HG03342 (cell line): ENCODE results near the gene CDH24.

Source experiments
- ATAC-seq: cut with Tn5 transposase; IDR thresholded peaks from one replicate; pipeline ENCODE4 v1.9.1; 2021; ENCODE audit warnings: mild to moderate bottlenecking, moderate library complexity; ENCODE audit not compliant: unreplicated experiment

Gene CDH24

GRCh38 chr14:23056956-23057756 lies at the start of gene CDH24:
TSS of gene CDH24 (minus strand) at chr14:23057520. CDS start at chr14:23055733, 1,787 bp downstream.
- no peak for ATAC-seq

- no peak for ATAC-seq
Measured at GRCh38 chr14:23106747-23107045, 49.4 kb upstream of the CDH24 start.

- ATAC-seq, result no peak
Measured at GRCh38 chr14:23105348-23105824, 48.1 kb upstream of the CDH24 start.

DNA sequence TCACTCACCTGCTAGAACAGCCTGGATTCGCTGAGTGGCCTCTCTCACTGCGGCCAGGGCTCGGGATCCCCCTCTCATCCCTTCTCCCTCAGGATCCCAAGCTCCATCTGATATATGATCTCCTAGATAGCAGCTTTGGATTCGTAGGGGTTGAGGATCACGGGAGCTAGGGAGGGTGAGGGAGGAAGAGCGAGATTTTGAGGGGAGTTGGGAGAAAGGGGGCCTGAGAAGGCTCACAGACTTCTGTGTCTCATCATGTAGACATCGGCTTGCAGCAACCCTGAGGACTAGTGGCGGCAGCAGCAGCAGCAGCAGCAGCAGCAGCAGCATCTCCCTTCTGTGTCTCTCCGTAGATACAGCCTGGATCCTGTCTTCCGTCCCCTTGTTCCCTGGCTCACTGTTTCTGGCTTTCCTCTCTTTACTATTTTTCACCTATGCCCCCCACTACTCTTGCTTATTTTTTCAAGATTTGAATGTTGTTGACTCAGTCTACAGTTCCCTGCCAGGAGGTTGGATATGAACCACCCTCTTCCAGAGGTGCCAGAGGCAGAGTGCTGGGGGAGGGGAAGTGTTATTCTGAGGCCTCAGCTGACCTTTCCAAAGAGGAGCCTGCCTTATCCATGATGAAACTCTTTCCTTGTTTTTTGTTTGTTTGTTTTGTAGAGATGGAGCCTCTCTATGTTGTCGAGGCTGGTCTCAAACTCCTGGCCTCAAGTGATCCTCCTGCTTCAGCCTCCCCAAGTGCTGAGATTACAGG lies 47.4 kb upstream of the CDH24 start, which contains the start of gene CIROP:
CIROP (minus strand) TSS at position 399 of the 757 bp plus-strand sequence; CDS start at position 330, 69 bp downstream.
- ATAC-seq, result no peak

- ATAC-seq, result no peak
Measured at GRCh38 chr14:23104070-23104590, 46.8 kb upstream of the CDH24 start.

DNA sequence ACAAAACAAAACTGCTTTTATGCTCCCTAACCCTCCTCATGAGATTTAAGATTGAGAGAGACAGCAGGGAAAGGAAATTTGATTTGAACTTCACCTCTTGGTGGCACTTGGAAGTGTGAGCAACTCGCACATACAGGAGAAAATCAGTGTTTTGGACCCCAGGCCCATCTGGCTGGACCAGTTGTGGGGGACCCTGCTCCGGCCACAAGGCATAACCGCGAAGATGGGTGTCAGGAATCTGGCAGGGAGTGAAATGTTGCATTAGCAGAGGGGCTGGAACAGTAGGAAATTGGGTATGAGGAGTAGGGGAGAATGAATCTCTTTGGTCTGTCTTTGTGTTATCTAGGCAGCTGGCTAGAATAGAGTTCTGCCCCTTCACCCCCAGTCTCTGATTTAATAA lies 46.3 kb upstream of the CDH24 start:
- no peak for ATAC-seq

GRCh38 chr14:23102801-23103200 lies 45.5 kb upstream of the CDH24 start:
- ATAC-seq, result no peak

- ATAC-seq, result no peak
Measured at GRCh38 chr14:23101986-23102625, 44.8 kb upstream of the CDH24 start.

- no peak for ATAC-seq
Measured at GRCh38 chr14:23101213-23101970, 44.1 kb upstream of the CDH24 start.

- ATAC-seq, result no peak
Measured at GRCh38 chr14:23099212-23099861, 42.0 kb upstream of the CDH24 start.

- ATAC-seq, result no peak
Measured at GRCh38 chr14:23097786-23098185, 40.5 kb upstream of the CDH24 start.

GRCh38 chr14:23095196-23096108 lies 38.1 kb upstream of the CDH24 start, which contains the start of gene C14orf119:
TSS of gene C14orf119 (plus strand) at chr14:23095505. CDS start at chr14:23097659, 2,154 bp downstream.
- peak; percentile 89 for ATAC-seq

GRCh38 chr14:23094666-23095195 lies 37.4 kb upstream of the CDH24 start, which contains the start of gene ACIN1:
TSS of gene ACIN1 (minus strand) at chr14:23095136. CDS start at chr14:23095112, 24 bp downstream.
- peak; percentile 23 for ATAC-seq

- ATAC-seq, result peak; percentile 28
Measured at GRCh38 chr14:23093991-23094665, 36.8 kb upstream of the CDH24 start.

DNA sequence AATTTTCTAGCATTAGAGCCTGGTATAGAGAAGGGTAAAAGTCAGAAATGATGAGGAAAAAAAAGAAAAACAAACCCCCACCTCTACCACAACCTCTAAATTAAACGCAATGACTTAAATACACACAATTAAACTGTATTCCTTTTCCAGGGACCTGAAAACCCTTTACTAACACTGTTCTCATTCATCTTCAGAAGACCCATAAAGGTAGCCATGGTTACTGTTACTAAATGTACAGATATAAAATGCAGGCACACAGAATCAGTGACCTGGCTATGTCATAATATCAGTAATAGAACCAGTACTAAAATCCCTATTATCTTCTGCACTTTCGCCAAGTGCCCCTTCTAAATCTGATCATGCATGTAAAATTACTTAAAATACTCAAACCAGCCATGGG lies 36.2 kb upstream of the CDH24 start:
- ATAC-seq, result no peak

- ATAC-seq, result no peak
Measured at GRCh38 chr14:23093104-23093503, 35.8 kb upstream of the CDH24 start.

- no peak for ATAC-seq
Measured at GRCh38 chr14:23091294-23092225, 34.2 kb upstream of the CDH24 start.
